Smooth muscle cell (in vitro differentiated cells): ENCODE data around the gene SNCG. TPM values are rescaled to one million over a fixed set of nuclear protein-coding genes. Genes with fewer than 3 reads are reported as not detected.

Experiments used
- DNase-seq: peaks from one replicate; lab custom pipeline; 2025; ENCODE audit not compliant: unreplicated experiment; lab: John Stamatoyannopoulos, UW
- H2AFZ ChIP-seq: fragments of 200-600 bp; sonication (generic); 2 replicates; pipeline ENCODE4 v1.6.0; 2016; ENCODE audit warnings: antibody characterized with exemption, low read depth, mild to moderate bottlenecking
- H3F3A ChIP-seq: fragments of 200-600 bp; sonication (generic); 2 replicates; pipeline ENCODE4 v1.6.0; 2017; ENCODE audit warnings: antibody characterized with exemption, low read depth
- H3K27ac ChIP-seq: fragments of 200-600 bp; sonication (generic); 2 replicates; pipeline ENCODE4 v1.5.1; 2016; ENCODE audit warnings: low read depth, mild to moderate bottlenecking
- H3K27me3 ChIP-seq: fragments of 200-600 bp; sonication (generic); 2 replicates; pipeline ENCODE4 v1.6.1; 2016; ENCODE audit warnings: low read depth, mild to moderate bottlenecking
- H3K36me3 ChIP-seq: fragments of 200-600 bp; sonication (generic); 2 replicates; pipeline ENCODE4 v1.5.1; 2016; ENCODE audit warnings: low read depth
- H3K4me1 ChIP-seq: fragments of 200-600 bp; sonication (generic); 2 replicates; pipeline ENCODE4 v1.5.1; 2016; ENCODE audit warnings: low read depth
- H3K4me2 ChIP-seq: fragments of 200-600 bp; sonication (generic); 2 replicates; pipeline ENCODE4 v1.6.0; 2016; ENCODE audit warnings: mild to moderate bottlenecking
- H3K4me3 ChIP-seq: fragments of 200-600 bp; sonication (generic); 2 replicates; pipeline ENCODE4 v1.5.1; 2016; ENCODE audit warnings: mild to moderate bottlenecking
- H3K79me2 ChIP-seq: fragments of 200-600 bp; sonication (generic); 2 replicates; pipeline ENCODE4 v1.6.0; 2016; ENCODE audit warnings: low read depth, mild to moderate bottlenecking
- H3K9ac ChIP-seq: fragments of 200-600 bp; sonication (generic); 2 replicates; pipeline ENCODE4 v1.6.0; 2016; ENCODE audit warnings: low read depth
- H3K9me3 ChIP-seq: fragments of 200-600 bp; sonication (generic); replicated peaks from 2 replicates; pipeline ENCODE4 v1.5.1; 2016; ENCODE audit warnings: low read depth
- H4K20me1 ChIP-seq: fragments of 200-600 bp; sonication (generic); 2 replicates; pipeline ENCODE4 v1.6.0; 2016; ENCODE audit warnings: low read depth
- CTCF ChIP-seq: fragments of 200-600 bp; sonication (generic); IDR thresholded peaks from 2 replicates; pipeline ENCODE4 v1.5.1; 2017; ENCODE audit warnings: borderline replicate concordance, mild to moderate bottlenecking, antibody characterized with exemption; ENCODE audit not compliant: insufficient read depth, poor library complexity, severe bottlenecking
- WGBS: methylation state at CpG from one replicate; pipeline ENCODE4 v1.1.7; 2016; ENCODE audit warnings: low lambda C conversion rate; 5-methylcytosine and 5-hydroxymethylcytosine counted together
- polyA plus RNA-seq: library from polyadenylated mRNA; unstranded; fragments of >200 nt; fragmentation: Nextera tagmentation; extraction: Ambion mirVana; gene quantifications from 2 replicates; pipeline ENCODE4 v1.2.1, GENCODE V29; 2016
- total RNA-seq: library from RNA; depleted of rRNA; stranded (reverse); fragments of >200 nt; gene quantifications from 2 replicates; pipeline ENCODE4 v1.2.3, GENCODE V29; 2014

The SNCG gene
- total and polyA plus RNA-seq, 2 experiments from 2014 or later: 2.3 to 6.7 TPM

DNA sequence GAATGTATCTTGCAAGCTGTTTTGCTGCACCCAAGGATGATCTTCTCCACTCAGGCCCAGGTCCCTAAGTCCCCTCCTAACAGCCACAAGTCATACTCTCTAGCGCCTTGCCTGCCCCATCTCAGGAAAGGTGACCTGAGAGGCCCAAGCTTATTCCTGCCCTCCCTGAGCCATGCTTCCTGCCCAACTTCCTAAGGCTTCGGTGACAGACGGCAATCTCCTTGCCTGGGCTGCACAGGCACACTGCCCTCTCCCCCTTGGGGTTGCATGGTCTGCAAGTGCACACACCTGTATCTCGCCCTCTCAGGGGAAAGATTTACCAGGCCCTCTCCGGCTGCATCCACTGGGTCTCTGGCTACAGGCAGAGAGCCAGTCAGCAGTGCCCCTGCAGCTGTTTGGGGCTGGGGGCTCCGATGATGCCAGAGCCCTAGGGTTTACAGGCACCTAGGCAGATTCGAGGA is 9.1 kb downstream of the SNCG start:
- H3K27ac ChIP-seq: no peak overlapping the region
- H3K4me2 ChIP-seq: no peak overlapping the region
- no peaks in the 10 kb centered on the region for H3K27me3 ChIP-seq
- no peaks in the 10 kb centered on the region for H3K9me3 ChIP-seq
- peaks cover 30% of the 10 kb centered on the region for H3K4me1 ChIP-seq
- H2AFZ ChIP-seq: no peak overlapping the region
- peaks cover 7% of the 10 kb centered on the region for H3F3A ChIP-seq
- H3K4me3 ChIP-seq: no peak overlapping the region
- no peaks in the 10 kb centered on the region for H3K36me3 ChIP-seq
- no peaks in the 10 kb centered on the region for H3K79me2 ChIP-seq
- DNase-seq: no peak
- WGBS: 98% methylated on average over 7 of the region's 7 CpGs
- no peaks in the 10 kb centered on the region for H4K20me1 ChIP-seq
- H3K9ac ChIP-seq: no peak overlapping the region
- no peak for TF ChIP-seq CTCF

DNA sequence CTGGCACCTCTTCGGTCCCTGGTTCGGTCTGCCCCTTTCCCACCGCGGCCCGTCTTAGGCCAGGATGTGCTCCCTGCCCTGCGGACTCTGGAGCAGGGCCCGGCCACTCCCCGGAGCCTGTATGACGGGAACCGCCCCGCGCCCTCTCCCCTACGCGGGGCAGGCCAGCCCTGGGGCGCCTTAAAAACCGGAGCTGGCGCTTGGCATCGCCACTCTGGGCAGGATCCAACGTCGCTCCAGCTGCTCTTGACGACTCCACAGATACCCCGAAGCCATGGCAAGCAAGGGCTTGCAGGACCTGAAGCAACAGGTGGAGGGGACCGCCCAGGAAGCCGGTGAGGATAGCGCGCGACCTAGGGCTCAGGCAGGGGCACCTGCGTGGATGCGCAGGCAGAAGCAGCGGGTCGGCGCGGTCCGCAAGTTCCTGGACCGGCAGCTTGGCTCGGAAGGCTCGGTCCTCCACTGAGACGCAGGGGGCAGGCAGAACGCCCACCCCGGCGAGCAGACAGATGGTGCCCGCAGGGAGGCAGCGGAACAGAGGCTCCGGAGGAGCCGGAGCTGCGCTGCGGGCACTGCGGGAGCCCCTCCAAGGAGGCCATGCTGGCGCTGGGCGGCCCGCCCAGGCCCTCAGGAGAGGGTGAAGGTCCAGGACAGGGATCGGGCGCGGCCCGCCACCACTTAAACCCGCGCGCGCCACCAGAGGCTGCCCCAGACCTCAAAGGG is 10.0 kb downstream of the SNCG start, which contains the start of gene ADIRF:
Gene ADIRF (plus strand): TSS at position 212 of the 723 bp plus-strand sequence. CDS start 63 bp downstream, at position 275.
- Histone ChIP-seq H4K20me1 (no peaks in the 10 kb centered on the region), H3K27me3 (no peaks in the 10 kb centered on the region), H3K4me1 (peaks cover 30% of the 10 kb centered on the region), H3K9ac (no peak within 1 kb of the TSS), H3K79me2 (no peaks in the 10 kb centered on the region), H3F3A (peaks cover 7% of the 10 kb centered on the region), H2AFZ (no peak within 1 kb of the TSS), H3K27ac (peak within 1 kb of the TSS; percentile 95), H3K36me3 (no peaks in the 10 kb centered on the region), H3K9me3 (no peaks in the 10 kb centered on the region), H3K4me2 (no peak within 1 kb of the TSS), H3K4me3 (no peak within 1 kb of the TSS)
- TF ChIP-seq CTCF: no peak
- DNase-seq: no peak
- WGBS: 96% methylated on average over 51 of the region's 59 CpGs

DNA sequence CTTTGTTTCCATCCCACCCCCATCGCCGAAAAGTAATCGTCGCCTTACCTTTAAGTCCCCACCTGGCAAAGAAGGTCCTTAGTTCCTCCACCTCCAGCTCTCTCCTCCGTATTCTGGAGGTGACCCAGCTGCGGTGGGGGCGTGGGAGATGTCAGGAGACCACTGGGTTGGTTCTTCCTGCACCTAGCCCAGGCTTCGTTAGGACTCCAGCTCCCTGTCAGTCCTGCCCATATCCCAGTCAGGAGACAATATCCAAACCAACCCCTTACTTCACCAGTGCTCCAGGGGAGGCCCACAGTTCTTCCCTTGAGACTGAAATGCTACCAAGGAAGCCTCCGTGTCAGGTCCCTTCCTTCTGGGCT is 10.6 kb downstream of the SNCG start:
- Histone ChIP-seq H3K4me1 (peaks cover 30% of the 10 kb centered on the region), H2AFZ (no peak overlapping the region), H3K4me3 (no peak overlapping the region), H3K79me2 (no peaks in the 10 kb centered on the region), H3K27ac (peak overlapping the region; percentile 95), H3K9ac (no peak overlapping the region), H4K20me1 (no peaks in the 10 kb centered on the region), H3K4me2 (no peak overlapping the region), H3K27me3 (no peaks in the 10 kb centered on the region), H3F3A (peaks cover 7% of the 10 kb centered on the region), H3K36me3 (no peaks in the 10 kb centered on the region), H3K9me3 (no peaks in the 10 kb centered on the region)
- no peak for DNase-seq
- no peak for TF ChIP-seq CTCF
- WGBS: 92% methylated on average over 9 of the region's 9 CpGs
